Measurements from ENCODE around the gene SLFN14. TPM values are rescaled to one million over a fixed set of nuclear protein-coding genes. Genes with fewer than 3 reads are reported as not detected.

The SLFN14 gene
- total RNA-seq, 1 donor from 2014 or later, result not detected

DNA sequence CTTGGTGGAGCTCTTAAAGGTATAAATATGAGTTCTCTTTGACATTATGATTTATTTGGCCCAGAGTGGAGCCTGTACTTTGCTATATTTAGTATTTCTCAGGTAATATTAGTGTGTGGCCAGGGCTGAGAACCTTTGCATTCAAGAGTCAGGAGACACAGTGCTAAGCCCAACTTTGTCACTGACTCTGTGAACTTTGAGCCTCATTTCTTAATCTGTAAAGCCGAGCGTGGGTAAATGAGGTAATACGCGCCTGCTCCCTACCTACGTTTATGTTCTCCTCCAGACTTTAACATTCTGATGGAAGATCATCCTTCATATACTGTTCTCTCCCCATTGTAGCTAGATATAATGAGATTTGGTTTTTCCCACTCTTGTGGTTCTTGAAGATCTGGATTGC is 37.0 kb upstream of the SLFN14 start:
- no peak overlapping the region for H3K4me3 Mint-ChIP-seq (ENCODE audit: unreplicated experiment)
- no peaks in the 10 kb centered on the region for H3K27me3 Mint-ChIP-seq (ENCODE audit: low read depth)
- DNase-seq (ENCODE audit: low spot score), result no peak
- H3K36me3 Mint-ChIP-seq (ENCODE audit: low read depth), result peaks cover 27% of the 10 kb centered on the region
- TF ChIP-seq, protein P1, sequence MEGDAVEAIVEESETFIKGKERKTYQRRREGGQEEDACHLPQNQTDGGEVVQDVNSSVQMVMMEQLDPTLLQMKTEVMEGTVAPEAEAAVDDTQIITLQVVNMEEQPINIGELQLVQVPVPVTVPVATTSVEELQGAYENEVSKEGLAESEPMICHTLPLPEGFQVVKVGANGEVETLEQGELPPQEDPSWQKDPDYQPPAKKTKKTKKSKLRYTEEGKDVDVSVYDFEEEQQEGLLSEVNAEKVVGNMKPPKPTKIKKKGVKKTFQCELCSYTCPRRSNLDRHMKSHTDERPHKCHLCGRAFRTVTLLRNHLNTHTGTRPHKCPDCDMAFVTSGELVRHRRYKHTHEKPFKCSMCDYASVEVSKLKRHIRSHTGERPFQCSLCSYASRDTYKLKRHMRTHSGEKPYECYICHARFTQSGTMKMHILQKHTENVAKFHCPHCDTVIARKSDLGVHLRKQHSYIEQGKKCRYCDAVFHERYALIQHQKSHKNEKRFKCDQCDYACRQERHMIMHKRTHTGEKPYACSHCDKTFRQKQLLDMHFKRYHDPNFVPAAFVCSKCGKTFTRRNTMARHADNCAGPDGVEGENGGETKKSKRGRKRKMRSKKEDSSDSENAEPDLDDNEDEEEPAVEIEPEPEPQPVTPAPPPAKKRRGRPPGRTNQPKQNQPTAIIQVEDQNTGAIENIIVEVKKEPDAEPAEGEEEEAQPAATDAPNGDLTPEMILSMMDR (IDR thresholded peaks at IDR 0.05), result no peak
- H3K4me1 Mint-ChIP-seq (ENCODE audit: low read depth), result peaks cover 10% of the 10 kb centered on the region
- no peak overlapping the region for H3K27ac Mint-ChIP-seq (ENCODE audit: unreplicated experiment)
- no peaks in the 10 kb centered on the region for H3K9me3 Mint-ChIP-seq (ENCODE audit: low read depth)

DNA sequence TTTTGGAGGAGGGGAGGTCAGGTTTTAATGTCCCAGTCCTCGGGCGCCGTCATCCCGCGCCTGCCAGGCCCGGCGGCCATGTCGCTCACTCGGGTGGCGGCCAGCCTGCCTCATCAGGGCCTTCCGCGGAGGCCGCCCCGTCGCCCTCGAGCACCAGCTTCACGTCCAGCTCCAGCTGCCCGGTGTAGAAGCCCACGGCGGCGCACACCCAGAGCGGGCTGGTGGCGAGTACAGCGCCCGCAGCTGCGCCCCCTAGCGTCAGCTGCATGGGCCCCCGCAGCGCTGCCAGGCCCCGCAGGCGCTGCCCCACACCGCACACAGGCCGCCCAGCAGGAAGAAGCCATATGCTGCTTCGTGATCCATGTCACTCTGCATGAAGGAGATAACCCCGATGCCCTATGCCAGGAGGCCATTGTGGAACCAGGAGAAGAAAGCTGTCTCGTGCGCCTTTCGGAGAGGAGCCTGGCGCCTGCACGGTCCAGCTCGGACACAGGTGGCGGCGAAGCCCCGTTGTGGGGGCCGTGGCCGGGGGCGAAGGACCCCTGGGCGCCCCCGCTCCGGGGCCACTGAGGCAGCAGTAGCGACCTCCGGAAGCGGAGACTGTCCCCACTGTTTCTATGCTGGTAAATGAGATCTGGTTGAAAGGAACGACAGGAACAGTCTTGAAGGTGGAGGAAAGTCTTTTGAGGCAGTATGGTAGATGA is 36.1 kb upstream of the SLFN14 start:
- DNase-seq (ENCODE audit: low spot score), result no peak
- peaks cover 27% of the 10 kb centered on the region for H3K36me3 Mint-ChIP-seq (ENCODE audit: low read depth)
- TF ChIP-seq, protein P1 (IDR thresholded peaks at IDR 0.05), result peak; percentile 32
- H3K27me3 Mint-ChIP-seq (ENCODE audit: low read depth), result no peaks in the 10 kb centered on the region
- H3K27ac Mint-ChIP-seq (ENCODE audit: unreplicated experiment), result no peak overlapping the region
- H3K4me3 Mint-ChIP-seq (ENCODE audit: unreplicated experiment), result no peak overlapping the region
- H3K4me1 Mint-ChIP-seq (ENCODE audit: low read depth), result peaks cover 12% of the 10 kb centered on the region
- no peaks in the 10 kb centered on the region for H3K9me3 Mint-ChIP-seq (ENCODE audit: low read depth)

DNA sequence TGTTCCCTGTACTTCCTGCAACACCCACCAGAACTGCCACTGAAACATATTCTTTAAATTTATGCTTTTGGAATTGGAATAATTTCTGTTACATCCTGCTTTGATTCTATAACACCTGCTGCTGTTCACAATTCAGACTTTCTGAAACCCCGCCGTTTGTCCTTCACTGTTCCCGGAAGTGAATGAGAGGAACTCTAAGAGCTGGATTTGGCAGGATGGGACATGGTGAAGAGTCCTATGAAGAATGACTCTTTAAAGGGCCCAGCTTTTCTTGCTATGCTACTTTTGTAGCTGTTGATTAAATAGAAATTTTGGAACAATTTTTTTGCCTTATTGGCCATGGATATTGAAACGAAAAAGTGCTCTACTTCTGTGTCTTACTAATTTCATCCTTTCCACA is 35.5 kb upstream of the SLFN14 start:
- peaks cover 27% of the 10 kb centered on the region for H3K36me3 Mint-ChIP-seq (ENCODE audit: low read depth)
- H3K27ac Mint-ChIP-seq (ENCODE audit: unreplicated experiment), result no peak overlapping the region
- no peak for DNase-seq (ENCODE audit: low spot score)
- H3K4me1 Mint-ChIP-seq (ENCODE audit: low read depth), result peaks cover 18% of the 10 kb centered on the region
- H3K4me3 Mint-ChIP-seq (ENCODE audit: unreplicated experiment), result no peak overlapping the region
- no peaks in the 10 kb centered on the region for H3K27me3 Mint-ChIP-seq (ENCODE audit: low read depth)
- TF ChIP-seq, protein P1 (IDR thresholded peaks at IDR 0.05), result no peak
- no peaks in the 10 kb centered on the region for H3K9me3 Mint-ChIP-seq (ENCODE audit: low read depth)

DNA sequence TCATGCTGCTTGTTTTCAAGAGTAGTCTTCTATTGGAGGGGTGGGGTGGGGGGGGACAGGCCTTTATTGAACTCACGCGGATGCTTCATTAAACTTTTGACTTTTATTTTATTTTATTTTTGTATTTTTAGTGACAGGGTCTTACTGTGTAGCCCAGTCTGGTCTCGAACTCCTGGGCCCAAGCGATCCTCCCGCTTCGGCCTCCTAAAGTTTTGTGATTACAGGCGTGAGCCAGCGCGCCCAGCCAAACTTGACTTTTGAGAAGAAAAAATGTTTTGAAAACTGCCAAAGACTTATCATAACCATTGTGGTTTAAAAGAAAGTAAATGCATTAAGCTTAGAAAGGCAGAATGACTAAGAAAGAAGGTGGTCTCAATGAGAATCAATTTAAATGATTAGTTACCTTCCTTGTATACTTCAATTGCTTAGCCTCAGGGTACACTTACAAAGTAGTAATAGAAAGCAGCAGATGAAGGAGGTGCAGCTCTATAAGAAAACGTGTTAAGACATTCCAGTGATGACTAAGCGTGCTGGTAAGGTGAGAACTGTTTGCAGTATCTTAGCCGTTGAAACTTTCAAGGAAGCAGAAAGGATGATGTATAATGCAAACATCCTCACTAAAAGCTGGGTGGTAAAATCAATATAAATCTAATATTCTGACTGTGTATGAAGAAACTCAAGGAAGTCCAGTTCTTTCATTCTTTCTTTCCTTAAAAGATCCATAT is 27.7 kb upstream of the SLFN14 start:
- H3K36me3 Mint-ChIP-seq (ENCODE audit: low read depth), result peaks cover 4% of the 10 kb centered on the region
- peak overlapping the region; percentile 100 for H3K27ac Mint-ChIP-seq (ENCODE audit: unreplicated experiment)

More for the DNA sequence above, 27.7 kb upstream of the SLFN14 start:
- H3K4me3 Mint-ChIP-seq (ENCODE audit: unreplicated experiment), result peak overlapping the region; percentile 100
- no peaks in the 10 kb centered on the region for H3K27me3 Mint-ChIP-seq (ENCODE audit: low read depth)
- no peaks in the 10 kb centered on the region for H3K9me3 Mint-ChIP-seq (ENCODE audit: low read depth)
- DNase-seq (ENCODE audit: low spot score), result no peak
- peaks cover 43% of the 10 kb centered on the region for H3K4me1 Mint-ChIP-seq (ENCODE audit: low read depth)
- TF ChIP-seq, protein P1 (IDR thresholded peaks at IDR 0.05), result no peak
